ENCODE data around the gene DSCAM. TPM values are rescaled to one million over a fixed set of nuclear protein-coding genes. Genes with fewer than 3 reads are reported as not detected.

Gene DSCAM
- total and polyA plus RNA-seq, 2 donors (not counting 3 experiments of a cell fraction or from before 2014, with no cell fraction given): not detected

DNA sequence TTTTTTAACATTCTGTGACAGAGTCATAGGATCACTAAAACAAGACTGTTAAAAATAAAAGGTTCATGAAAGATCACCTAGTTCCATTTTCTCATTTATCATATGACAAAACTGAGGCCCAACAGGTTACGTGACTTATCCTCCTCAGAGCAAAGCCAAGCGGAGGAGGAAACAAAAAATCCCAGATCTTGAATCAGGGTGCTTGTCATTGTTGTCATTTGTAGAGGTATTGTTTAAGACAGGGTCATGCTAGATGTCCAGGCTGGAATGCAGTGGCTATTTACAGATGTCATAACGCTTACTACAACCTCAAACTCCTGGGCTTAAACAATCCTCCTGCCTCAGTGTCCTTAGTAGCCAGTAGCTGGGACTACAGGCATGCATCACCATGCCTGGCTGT is 293.2 kb downstream of the DSCAM start:
- dilution Hi-C loops (cut with MboI; ENCODE audit: extremely low pct_ligation_motif_present, low sequenced_read_pairs) (no loop called here), intact Hi-C loops (cut with micrococcal nuclease) (no loop called here)
- FAIRE-seq (no peak), DNase-seq (ENCODE audit: low read depth, low spot score) (no peak)
- no TSS peak for BruUV-seq (replicated peaks)
- H3K4me3 ChIP-seq (replicated peaks in 1 of 3; ENCODE audit: insufficient read depth in 1 of 3, low read depth in 1 of 3, low read length in 3 of 3): no peak overlapping the region
- H3K27me3 ChIP-seq (ENCODE audit: control insufficient read depth in 2 of 2, insufficient read depth in 2 of 2, low read length in 2 of 2): no peaks in the 10 kb centered on the region
- no peak overlapping the region for H3K4me2 ChIP-seq (ENCODE audit: insufficient read depth, low read length)
- H3K9ac ChIP-seq (replicated peaks; ENCODE audit: extremely low read depth, insufficient read depth, low read length): no peak overlapping the region
- no peaks in the 10 kb centered on the region for H3K79me2 ChIP-seq (ENCODE audit: control insufficient read depth, insufficient read depth, low read length)
- no peak for TF ChIP-seq CTCF (IDR thresholded peaks at IDR 0.05; ENCODE audit: extremely low read depth in 1 of 2, insufficient read depth in 1 of 2, low read depth in 1 of 2, low read length in 2 of 2)
- TF ChIP-seq GATA2 (IDR thresholded peaks at IDR 0.05; ENCODE audit: insufficient read depth, insufficient read length, low read depth, low read length): no peak
- peaks cover 4% of the 10 kb centered on the region for H3K9me3 ChIP-seq (replicated peaks; ENCODE audit: control insufficient read depth, insufficient read depth, low read length)
- ChIA-PET CTCF (no interaction called here), POLR2A (no interaction called here)
- no peaks in the 10 kb centered on the region for H4K20me1 ChIP-seq (replicated peaks; ENCODE audit: control insufficient read depth, extremely low read depth, insufficient read depth, low read length)
- H3K4me1 ChIP-seq (ENCODE audit: control insufficient read depth, extremely low read depth, insufficient read depth, low read length): no peaks in the 10 kb centered on the region
- H2AFZ ChIP-seq (ENCODE audit: low read depth, low read length): no peak overlapping the region
- no peak overlapping the region for H3K27ac ChIP-seq (ENCODE audit: insufficient read depth, low read depth, low read length)
- no peaks in the 10 kb centered on the region for H3K36me3 ChIP-seq (ENCODE audit: control insufficient read depth in 2 of 2, extremely low read depth in 1 of 2, insufficient read depth in 2 of 2, low read length in 2 of 2)
- H3K9me1 ChIP-seq (replicated peaks; ENCODE audit: control insufficient read depth, extremely low read depth, insufficient read depth, low read length): no peaks in the 10 kb centered on the region

GRCh38 chr21:40547906-40548513 is 298.9 kb downstream of the DSCAM start:
- no peak overlapping the region for H3K4me2 ChIP-seq (ENCODE audit: insufficient read depth, low read length)
- no peaks in the 10 kb centered on the region for H3K4me1 ChIP-seq (ENCODE audit: control insufficient read depth, extremely low read depth, insufficient read depth, low read length)
- no peak overlapping the region for H3K9ac ChIP-seq (replicated peaks; ENCODE audit: extremely low read depth, insufficient read depth, low read length)
- no peak overlapping the region for H3K4me3 ChIP-seq (replicated peaks in 1 of 3; ENCODE audit: insufficient read depth in 1 of 3, low read depth in 1 of 3, low read length in 3 of 3)
- CTCF ChIA-PET: no interaction called here
- no peaks in the 10 kb centered on the region for H3K79me2 ChIP-seq (ENCODE audit: control insufficient read depth, insufficient read depth, low read length)
- intact Hi-C loops (cut with micrococcal nuclease): no loop called here
- DNase-seq (ENCODE audit: low read depth, low spot score) (no peak), FAIRE-seq (no peak)
- H2AFZ ChIP-seq (ENCODE audit: low read depth, low read length): no peak overlapping the region
- BruUV-seq (replicated peaks): no TSS peak
- H3K9me3 ChIP-seq (replicated peaks; ENCODE audit: control insufficient read depth, insufficient read depth, low read length): peaks cover 5% of the 10 kb centered on the region
- no peaks in the 10 kb centered on the region for H3K36me3 ChIP-seq (ENCODE audit: control insufficient read depth in 2 of 2, extremely low read depth in 1 of 2, insufficient read depth in 2 of 2, low read length in 2 of 2)
- no peak overlapping the region for H3K27ac ChIP-seq (ENCODE audit: insufficient read depth, low read depth, low read length)
- no peak for TF ChIP-seq FOS (IDR thresholded peaks at IDR 0.05; ENCODE audit: borderline replicate concordance, insufficient read depth, low read length)
- TF ChIP-seq POLR2A (IDR thresholded peaks at IDR 0.05; ENCODE audit: low read depth, low read length): no peak
- TF ChIP-seq JUN (IDR thresholded peaks at IDR 0.05; ENCODE audit: borderline replicate concordance, insufficient read depth, insufficient read length, low read depth): no peak
- H4K20me1 ChIP-seq (replicated peaks; ENCODE audit: control insufficient read depth, extremely low read depth, insufficient read depth, low read length): no peaks in the 10 kb centered on the region
- POLR2A ChIA-PET: no interaction called here
- H3K9me1 ChIP-seq (replicated peaks; ENCODE audit: control insufficient read depth, extremely low read depth, insufficient read depth, low read length): no peaks in the 10 kb centered on the region
- dilution Hi-C loops (cut with MboI; ENCODE audit: extremely low pct_ligation_motif_present, low sequenced_read_pairs): no loop called here
- no peaks in the 10 kb centered on the region for H3K27me3 ChIP-seq (ENCODE audit: control insufficient read depth in 2 of 2, insufficient read depth in 2 of 2, low read length in 2 of 2)
